HG03095 (cell line): ENCODE results near the gene TBC1D4.

Source experiments
- ATAC-seq: cut with Tn5 transposase; IDR thresholded peaks from one replicate; pipeline ENCODE4 v1.9.1; 2021; ENCODE audit warnings: moderate library complexity; ENCODE audit not compliant: unreplicated experiment

The TBC1D4 gene, protein sequence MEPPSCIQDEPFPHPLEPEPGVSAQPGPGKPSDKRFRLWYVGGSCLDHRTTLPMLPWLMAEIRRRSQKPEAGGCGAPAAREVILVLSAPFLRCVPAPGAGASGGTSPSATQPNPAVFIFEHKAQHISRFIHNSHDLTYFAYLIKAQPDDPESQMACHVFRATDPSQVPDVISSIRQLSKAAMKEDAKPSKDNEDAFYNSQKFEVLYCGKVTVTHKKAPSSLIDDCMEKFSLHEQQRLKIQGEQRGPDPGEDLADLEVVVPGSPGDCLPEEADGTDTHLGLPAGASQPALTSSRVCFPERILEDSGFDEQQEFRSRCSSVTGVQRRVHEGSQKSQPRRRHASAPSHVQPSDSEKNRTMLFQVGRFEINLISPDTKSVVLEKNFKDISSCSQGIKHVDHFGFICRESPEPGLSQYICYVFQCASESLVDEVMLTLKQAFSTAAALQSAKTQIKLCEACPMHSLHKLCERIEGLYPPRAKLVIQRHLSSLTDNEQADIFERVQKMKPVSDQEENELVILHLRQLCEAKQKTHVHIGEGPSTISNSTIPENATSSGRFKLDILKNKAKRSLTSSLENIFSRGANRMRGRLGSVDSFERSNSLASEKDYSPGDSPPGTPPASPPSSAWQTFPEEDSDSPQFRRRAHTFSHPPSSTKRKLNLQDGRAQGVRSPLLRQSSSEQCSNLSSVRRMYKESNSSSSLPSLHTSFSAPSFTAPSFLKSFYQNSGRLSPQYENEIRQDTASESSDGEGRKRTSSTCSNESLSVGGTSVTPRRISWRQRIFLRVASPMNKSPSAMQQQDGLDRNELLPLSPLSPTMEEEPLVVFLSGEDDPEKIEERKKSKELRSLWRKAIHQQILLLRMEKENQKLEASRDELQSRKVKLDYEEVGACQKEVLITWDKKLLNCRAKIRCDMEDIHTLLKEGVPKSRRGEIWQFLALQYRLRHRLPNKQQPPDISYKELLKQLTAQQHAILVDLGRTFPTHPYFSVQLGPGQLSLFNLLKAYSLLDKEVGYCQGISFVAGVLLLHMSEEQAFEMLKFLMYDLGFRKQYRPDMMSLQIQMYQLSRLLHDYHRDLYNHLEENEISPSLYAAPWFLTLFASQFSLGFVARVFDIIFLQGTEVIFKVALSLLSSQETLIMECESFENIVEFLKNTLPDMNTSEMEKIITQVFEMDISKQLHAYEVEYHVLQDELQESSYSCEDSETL (N-terminal part only)

DNA sequence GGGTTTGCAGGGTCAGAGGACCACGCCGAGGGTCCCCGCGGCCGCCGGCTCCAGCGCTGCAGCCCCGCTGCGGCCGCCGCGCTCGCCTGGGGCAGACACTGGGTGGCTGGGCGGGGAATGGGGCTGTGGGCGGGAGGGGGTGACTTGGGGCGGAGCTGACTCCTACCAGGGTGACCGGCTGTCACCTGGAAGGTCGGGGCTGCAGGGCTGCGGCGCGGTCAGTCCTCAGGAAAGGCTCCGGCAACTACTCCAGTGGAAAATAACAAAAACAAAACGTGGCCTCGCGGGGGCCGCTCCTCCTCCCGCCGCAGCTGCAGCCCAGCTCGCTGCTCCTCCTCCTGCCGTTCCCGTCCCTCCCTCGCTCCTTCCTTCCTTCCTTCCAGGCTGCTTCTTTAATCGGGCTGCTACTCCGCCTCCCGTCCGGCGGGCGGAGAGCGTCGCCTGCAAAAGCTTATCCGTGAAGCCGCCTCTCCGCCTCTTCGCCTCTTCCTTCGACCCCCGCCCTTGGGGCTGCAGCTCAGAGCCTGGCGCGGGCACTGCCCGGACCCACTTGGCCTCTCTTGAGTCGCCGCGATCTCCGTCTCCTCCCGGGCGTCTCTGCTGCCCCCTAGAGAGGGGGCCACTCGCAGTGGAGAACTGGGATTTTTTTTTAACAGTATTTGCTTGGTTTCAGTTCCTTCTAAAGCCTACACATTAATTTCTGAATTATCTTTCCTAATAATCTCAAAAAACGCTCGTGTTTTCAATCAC, at the start of gene TBC1D4:
TSS of gene TBC1D4 (minus strand) at position 100 of the 750 bp plus-strand sequence. CDS start 402 bp downstream, outside the sequence.
- ATAC-seq = peak; percentile 78

DNA sequence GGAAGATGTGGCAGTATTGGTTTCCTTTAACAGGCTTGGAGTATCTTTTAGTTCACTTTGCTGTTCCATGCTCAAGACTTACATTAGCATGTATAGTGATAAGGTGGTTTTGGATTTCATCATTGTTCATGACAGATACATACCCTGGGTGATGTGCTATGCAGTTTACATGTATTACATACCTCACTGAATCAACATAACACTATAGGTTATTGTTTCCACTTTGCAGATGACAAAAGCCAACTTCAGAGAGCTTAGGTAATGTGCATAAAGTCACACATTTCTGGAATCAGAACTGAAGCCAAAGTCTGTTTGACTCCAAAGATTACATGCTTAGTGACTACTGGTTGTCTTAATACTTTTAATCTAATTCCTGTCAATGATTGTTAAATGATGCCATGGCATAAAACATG, 48.6 kb upstream of the TBC1D4 start:
- ATAC-seq = no peak

DNA sequence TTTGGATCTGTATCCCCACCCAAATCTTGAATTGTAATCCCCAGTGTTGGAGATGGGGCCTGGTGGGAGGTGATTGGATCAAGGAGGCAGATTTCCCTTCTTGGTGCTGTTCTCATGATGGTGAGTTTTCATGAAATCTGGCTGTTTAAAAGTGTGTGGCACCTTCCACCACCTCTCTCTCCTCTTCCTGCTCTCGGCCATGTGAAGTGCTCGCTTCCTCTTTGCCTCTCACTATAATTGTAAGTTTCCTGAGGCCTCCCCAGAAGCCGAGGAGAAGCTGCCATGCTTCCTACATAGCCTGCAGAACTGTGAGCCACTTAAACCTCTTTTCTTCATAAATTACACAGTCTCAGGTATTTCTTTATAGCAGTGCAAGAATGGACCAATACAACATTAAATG, 40.0 kb upstream of the TBC1D4 start:
- no peak for ATAC-seq

DNA sequence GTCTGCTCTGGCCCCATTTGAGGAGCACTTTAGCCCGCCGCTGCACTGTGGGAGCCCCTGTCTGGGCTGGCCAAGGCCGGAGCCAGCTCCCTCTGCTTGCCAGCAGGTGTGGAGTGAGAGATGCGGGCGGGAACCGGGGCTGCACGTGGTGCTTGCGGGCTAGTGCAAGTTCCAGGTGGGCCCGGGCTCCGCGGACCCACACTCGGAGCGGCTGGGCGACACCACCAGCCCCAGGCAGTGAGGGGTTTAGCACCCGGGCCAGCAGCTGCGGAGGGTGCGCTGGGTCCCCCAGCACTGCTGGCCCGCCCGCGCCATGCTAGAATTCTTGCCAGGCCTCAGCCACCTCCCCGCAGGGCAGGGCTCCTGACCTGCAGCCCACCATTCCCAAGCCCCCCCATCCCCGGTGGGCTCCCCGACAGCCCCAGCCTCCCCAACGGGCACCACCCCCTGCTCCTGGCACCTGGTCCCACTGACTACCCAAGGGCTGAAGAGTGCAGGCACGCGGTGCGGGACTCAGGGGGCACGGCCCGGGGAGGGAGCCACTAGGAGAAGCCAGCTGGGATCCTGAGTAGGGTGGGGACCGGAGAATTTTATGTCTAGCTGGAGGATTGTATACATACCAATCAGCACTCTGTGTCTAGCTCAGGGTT, 36.6 kb upstream of the TBC1D4 start:
- no peak for ATAC-seq

DNA sequence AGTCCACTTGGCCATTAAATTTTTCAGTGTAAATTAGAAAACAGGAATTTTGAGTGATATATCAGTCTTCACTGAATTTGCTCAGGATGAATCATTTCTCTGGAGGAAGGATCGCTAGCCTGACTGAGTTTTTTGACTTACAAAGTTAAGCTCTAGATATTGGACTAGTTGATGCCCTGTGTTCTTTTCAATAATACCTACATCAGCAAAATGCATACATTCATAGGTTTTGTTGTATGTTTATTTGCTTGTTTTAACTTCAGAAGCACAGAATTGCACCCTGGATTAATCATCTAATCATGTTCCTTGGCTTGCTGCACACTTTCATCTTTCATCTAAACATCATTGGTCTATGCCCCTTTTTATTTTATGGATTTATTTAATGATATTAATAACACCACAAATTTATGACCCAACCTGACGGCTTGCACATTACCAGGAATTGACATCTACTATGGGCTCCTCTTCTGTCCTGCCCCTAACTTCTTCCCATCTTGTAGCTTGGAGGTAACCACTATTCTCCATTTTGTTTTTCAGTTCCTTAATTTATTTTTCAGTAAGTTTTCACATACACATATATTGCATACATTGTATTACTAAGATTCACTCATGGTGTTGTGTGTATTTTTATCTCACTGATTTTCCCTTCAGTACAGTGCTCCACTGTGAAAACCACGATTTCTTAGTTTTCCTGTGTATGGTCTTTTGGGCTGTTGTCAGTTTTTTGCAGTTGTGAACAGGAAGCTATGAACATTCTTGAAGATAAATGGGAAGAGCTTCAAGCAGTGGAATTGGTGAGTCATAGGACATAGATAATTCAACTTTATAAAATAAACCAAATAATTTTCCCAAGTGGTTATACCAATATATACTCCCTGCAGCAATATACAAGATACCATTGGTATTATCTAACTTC, 32.4 kb upstream of the TBC1D4 start:
- no peak for ATAC-seq

GRCh38 chr13:75513271-75513670, 31.3 kb upstream of the TBC1D4 start:
- no peak for ATAC-seq

GRCh38 chr13:75512253-75512652, 30.3 kb upstream of the TBC1D4 start:
- ATAC-seq = peak; percentile 91

- ATAC-seq = no peak
Measured at GRCh38 chr13:75511051-75511625, 29.2 kb upstream of the TBC1D4 start.

GRCh38 chr13:75508002-75508548, 26.1 kb upstream of the TBC1D4 start:
- ATAC-seq = no peak

- no peak for ATAC-seq
Measured at GRCh38 chr13:75507027-75508001, 25.3 kb upstream of the TBC1D4 start.

- ATAC-seq = no peak
Measured at GRCh38 chr13:75506018-75506417, 24.0 kb upstream of the TBC1D4 start.

DNA sequence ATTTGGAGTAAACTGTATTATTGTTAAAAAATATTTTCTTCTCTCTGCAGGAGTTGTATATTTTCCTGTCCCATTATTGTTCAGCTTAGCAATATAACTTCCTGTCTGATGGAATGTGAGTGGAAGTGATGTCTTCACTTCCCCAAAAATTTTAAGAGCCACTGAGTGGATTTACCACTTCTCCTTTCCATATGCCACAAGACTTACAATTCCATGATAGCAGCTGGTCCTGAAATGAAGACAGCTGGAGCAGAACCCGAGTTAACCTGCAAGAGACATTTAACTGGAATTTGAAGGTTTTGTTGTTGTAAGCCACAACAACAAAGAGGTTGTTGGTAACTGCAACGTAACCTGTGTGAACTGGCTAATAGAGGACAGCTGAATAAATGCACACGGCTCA, 23.4 kb upstream of the TBC1D4 start:
- no peak for ATAC-seq

GRCh38 chr13:75495938-75496337, 14.0 kb upstream of the TBC1D4 start:
- ATAC-seq = no peak

GRCh38 chr13:75494491-75494890, 12.5 kb upstream of the TBC1D4 start:
- no peak for ATAC-seq

- ATAC-seq = no peak
Measured at GRCh38 chr13:75493156-75493555, 11.2 kb upstream of the TBC1D4 start.

DNA sequence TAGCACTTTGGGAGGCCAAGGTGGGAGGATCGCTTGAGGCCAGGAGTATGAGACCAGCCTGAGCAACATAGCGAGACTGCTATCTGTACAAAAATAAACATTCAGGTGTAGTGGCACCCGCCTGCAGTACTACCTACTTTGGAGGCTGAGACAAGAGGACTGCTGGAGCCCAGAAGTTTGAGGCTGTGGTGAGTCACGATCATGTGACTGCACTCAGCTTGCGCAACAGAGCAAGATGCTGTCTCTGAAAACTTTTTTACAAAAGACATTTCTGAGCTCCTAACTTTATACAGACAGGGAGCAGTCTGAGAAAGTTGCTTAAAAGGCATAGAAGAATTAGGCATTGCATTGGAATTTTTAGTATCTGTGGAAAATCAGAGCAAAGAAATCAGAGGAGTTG, 10.4 kb upstream of the TBC1D4 start:
- ATAC-seq = no peak

DNA sequence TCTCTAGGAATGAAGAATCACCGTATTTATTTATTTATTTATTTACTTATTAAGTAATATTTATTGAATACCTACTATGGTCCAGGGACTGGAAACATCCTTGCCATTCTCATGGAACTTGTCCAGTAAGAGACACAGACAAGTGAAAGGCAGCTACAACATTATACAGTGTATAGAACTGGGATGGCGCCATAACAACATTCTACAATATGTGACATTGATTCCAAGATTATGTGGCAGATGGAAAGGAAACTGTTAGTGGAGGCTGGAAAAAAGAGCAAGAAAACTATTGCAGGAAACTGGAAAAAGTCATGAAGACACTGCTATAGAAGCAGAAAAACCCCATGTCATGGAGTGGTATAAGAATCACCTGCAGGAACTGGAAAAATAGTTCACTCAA, 9.4 kb upstream of the TBC1D4 start:
- no peak for ATAC-seq
